GM21423 (cell line): ENCODE results near the gene IQSEC1.

ENCODE experiments used
- ATAC-seq: cut with Tn5 transposase; IDR thresholded peaks from one replicate; pipeline ENCODE4 v1.9.1; 2021; ENCODE audit warnings: mild to moderate bottlenecking, moderate library complexity; ENCODE audit not compliant: unreplicated experiment

Gene IQSEC1

GRCh38 chr3:12902181-12902999, 170.8 kb downstream of the IQSEC1 start:
- ATAC-seq = no peak

- ATAC-seq = no peak
Measured at GRCh38 chr3:12901623-12902045, 171.6 kb downstream of the IQSEC1 start.

DNA sequence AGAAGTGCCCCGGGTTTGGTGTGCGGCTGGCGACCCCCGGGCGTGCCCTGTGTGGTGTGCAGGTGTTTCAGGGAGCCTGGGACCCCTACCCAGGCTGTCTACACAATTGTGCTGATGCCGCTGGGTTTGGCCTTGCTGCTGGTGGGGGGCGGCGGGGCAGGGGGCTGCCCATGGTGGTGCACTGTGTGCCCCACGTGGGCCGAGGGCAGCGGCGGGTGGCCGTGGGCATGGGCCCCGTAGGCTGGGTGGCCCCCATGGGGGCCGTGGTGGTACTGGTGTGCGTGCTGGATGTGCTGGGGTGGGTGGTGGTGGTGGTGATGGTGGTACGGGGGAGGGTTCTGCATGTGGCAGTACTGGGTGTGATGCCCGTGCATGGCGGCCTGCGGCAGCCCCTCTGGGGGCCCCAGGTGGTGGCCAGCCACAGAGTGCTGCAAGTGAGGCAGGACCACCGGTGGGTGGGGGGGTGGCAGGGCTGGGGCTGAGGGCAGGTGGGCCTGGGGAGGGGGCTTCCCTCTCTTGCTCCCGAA, 172.3 kb downstream of the IQSEC1 start:
- no peak for ATAC-seq

DNA sequence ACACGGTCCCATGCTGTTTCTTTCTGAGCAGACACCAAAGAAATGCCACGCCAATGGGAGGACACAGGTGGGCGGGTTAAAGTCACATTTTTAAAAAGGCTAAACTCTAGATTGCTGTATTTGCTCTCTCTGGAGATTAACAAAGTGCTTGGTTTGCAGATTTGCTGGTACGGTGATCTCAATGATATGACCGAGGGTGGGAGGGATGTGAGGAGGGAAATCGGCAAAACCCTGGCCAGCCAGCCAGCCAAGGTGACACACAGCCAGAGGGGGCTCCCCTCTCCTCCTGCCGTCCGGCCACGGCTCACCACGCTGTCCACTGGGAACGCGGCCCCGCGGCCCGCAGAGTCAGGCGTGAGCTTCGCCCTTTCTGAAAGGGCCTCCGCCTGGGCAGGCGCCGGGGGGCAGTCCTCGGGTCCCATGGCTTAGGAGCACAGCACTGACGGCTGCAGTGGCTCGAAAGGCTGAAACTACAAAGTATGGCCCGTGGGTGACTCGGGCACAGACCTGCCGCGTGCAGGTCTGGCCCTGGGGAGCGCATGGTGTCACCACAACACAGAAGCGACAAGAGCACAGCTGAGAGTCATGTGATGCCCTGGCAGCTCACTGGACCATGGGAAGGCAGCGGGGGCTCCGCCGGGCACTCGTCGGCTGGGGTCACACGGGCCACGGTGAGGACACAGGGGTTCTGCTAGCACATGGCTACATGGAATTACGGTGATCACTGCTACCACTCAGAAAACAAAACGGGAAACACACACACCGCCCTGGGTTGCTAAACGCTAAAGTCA, 174.1 kb downstream of the IQSEC1 start:
- no peak for ATAC-seq

- no peak for ATAC-seq
Measured at GRCh38 chr3:12898290-12898964, 174.8 kb downstream of the IQSEC1 start.

DNA sequence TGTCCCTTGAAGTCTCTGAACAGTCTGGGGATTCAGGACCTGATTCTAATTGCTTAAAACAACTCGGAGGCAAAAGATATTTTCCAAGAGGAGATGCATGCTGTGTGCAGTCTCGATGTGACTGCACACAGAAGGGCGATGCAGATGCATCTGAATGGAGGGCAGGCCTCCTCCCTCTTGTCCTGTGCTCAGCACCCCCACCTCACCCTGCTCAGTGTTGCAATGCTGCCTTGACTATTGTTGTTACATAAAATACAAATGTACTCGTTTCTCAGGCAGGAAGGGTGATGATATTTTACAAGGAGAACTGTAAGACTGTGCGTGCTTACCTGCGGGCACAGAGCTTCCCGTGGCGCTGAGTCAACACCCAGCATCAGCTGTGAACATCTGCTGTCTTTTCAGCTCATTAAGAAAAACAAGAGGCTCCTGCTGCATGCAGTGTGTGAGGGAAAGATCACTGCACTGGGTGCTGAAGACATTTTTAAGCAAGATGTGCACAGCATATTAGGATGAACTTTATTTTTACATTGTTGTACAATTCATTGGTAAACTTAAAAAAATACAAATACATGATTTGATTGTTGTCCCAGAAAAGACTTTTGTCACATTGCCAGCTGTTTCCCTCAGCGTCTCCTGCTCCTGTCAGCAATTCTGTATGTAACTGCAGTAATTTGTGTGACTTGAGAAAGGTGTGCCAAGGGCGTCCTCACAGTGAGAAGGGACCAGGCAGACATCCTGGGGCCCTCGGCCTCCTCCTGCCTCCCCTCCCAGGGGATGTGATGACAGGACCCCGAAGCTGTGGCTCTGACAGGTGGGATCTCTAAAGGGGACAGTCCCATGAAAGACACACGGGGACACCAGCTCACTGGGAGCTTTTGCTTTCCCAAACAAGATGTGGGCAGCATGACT, 175.6 kb downstream of the IQSEC1 start:
- no peak for ATAC-seq

GRCh38 chr3:12896063-12896985, 176.9 kb downstream of the IQSEC1 start:
- ATAC-seq = no peak

DNA sequence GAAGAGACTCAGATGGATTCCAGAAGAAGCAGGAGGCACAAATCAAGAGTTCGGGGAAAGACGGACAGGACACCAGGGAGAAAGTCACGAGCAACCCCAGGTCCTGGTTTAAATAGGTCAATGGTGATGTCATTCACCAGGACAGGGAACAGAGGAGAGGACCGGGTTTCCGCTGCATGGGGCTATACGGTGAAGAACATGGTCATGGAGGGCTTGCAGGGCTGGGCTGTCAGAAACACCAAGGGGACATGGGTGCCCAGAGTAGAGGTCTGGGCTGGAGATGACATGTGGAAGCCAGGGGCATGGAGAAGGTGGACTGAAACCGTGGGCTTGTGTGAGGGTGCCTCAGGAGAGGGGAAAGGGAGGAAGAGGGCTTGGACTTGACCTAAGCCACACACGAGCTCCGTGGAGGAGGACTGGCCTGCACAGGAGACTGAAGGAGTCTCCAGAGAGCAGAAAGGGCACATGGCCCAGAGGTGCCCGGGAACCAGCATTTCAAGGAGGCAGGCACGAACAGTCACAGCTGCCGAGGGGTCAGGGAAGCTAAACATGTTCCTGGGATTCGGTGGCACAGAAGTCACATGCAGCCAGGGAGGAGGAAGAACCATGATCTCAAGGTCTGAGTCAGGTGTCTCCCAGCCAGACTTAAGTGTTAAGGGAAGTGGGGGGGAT, 177.7 kb downstream of the IQSEC1 start:
- ATAC-seq = no peak

GRCh38 chr3:12894629-12895028, 178.6 kb downstream of the IQSEC1 start:
- no peak for ATAC-seq

- no peak for ATAC-seq
Measured at GRCh38 chr3:12893852-12894251, 179.4 kb downstream of the IQSEC1 start.

DNA sequence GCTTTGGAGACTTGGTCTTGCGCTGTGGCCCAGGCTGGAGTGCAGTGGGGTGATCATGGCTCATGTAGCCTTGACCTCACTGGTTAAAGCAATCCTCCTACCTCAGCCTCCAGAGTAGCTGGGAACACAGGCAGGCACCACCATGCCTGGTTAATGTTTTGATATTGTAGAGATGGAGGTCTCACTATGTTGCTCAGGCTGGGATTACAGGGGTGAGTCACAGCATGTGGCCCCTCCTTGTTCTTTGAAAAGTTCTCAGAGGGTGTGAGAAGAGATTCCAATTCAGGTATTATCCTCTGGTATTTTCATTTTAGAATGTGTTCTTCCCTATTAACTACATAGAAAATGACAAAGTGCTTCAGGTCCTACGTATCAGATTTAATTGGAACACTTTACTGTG, 180.0 kb downstream of the IQSEC1 start:
- ATAC-seq = no peak

- ATAC-seq = no peak
Measured at GRCh38 chr3:12892840-12893189, 180.4 kb downstream of the IQSEC1 start.

DNA sequence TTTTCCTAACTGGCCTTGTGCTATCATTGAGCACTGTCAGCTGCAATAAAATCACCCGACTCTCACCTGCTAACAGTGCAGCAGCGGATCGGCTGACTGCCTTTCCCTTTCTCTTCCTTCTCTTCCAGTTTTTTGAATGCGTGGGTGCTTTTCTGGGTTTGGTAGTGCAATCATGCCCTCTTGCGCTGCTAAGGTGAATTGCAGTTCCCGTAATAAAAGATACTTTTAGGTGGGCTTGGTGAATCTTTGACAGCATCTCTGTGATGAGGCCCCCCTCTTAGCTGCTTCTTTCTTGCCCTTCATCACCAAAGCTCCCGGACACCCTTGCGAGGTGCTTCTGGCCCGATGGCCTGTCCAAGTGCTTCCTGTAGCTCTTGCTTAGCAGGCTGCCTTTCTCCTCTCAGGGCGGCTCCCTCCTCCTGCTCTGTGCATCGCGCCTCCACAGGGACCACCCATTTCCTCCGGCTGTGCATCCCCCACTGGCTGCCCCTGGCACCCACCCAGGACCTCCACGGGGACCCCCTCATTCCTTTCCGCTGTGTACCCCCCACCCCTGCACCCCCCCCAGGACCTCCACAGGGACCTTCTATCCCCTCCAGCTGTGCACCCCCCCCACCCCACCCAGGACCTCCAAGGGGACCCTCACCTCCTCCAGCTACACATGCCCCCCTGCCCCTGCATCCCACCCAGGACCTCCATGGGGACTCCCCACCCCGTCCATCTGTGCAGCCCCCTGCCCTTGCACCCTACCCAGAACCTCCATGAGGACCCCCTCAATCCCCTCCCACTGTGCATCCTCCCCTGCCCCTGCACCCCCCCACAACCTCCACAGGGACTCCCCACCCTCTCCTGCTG, 181.0 kb downstream of the IQSEC1 start:
- ATAC-seq = no peak

GRCh38 chr3:12891391-12891984, 181.7 kb downstream of the IQSEC1 start:
- no peak for ATAC-seq

DNA sequence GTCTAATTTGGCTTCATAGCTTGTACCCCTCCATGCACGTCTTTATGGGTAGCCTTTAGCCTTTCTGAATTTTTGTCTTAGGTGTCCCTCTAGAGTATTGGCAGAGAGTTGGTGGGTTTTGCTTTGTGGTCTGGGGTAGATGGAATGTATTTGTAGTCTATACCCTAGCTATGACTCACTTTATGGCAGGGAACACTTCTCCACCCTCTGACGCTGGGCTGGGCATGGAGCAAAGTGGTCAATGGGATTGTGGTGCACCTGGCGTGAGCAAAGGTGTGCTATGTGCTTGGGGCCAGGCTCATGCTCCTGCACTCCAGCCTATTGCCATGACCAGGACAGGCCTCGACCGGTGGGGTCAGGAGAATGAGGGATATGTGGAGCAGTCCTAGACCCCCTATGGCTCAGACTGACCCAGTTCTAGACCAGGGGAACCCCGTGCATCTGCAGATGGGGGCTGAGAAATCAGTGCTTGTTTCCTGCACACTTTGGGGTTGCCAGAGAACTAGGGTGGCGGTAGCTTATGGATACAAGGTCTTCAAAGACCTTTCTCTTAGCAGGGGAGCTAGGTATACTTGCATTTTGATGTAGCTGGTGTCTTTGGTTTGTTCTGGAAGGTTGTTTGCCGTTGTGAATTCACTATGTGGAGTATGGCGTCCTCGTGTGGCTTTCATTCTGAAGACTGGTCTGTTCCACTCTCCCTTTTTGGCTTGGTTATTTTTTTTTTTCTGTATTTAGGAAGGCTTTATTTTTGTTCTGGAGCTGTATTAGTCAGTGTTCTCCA, 182.4 kb downstream of the IQSEC1 start:
- ATAC-seq = no peak

- ATAC-seq = no peak
Measured at GRCh38 chr3:12886736-12887135, 186.5 kb downstream of the IQSEC1 start.
